ENCODE measurements around the gene ATP13A3.

The ATP13A3 gene

GRCh38 chr3:194401868-194402329 is 84.9 kb downstream of the ATP13A3 start:
- TF ChIP-seq GATA3 (IDR thresholded peaks at IDR 0.05; ENCODE audit: low read depth, low read length) (no peak), GATA2 (IDR thresholded peaks at IDR 0.05; ENCODE audit: low read depth, low read length) (no peak)

GRCh38 chr3:194401346-194401745 is 85.5 kb downstream of the ATP13A3 start:
- TF ChIP-seq GATA2 (IDR thresholded peaks at IDR 0.05; ENCODE audit: low read depth, low read length) (no peak), GATA3 (IDR thresholded peaks at IDR 0.05; ENCODE audit: low read depth, low read length) (no peak)

GRCh38 chr3:194399874-194400411 is 86.9 kb downstream of the ATP13A3 start:
- TF ChIP-seq GATA2 (IDR thresholded peaks at IDR 0.05; ENCODE audit: low read depth, low read length), result no peak
- no peak for TF ChIP-seq GATA3 (IDR thresholded peaks at IDR 0.05; ENCODE audit: low read depth, low read length)

GRCh38 chr3:194399166-194399565 is 87.6 kb downstream of the ATP13A3 start, which contains the start of gene GP5:
Gene GP5, minus strand, starts transcription at chr3:194399266. Its CDS starts 984 bp downstream, at chr3:194398282.
- TF ChIP-seq GATA3 (IDR thresholded peaks at IDR 0.05; ENCODE audit: low read depth, low read length), result no peak
- TF ChIP-seq GATA2 (IDR thresholded peaks at IDR 0.05; ENCODE audit: low read depth, low read length), result no peak

DNA sequence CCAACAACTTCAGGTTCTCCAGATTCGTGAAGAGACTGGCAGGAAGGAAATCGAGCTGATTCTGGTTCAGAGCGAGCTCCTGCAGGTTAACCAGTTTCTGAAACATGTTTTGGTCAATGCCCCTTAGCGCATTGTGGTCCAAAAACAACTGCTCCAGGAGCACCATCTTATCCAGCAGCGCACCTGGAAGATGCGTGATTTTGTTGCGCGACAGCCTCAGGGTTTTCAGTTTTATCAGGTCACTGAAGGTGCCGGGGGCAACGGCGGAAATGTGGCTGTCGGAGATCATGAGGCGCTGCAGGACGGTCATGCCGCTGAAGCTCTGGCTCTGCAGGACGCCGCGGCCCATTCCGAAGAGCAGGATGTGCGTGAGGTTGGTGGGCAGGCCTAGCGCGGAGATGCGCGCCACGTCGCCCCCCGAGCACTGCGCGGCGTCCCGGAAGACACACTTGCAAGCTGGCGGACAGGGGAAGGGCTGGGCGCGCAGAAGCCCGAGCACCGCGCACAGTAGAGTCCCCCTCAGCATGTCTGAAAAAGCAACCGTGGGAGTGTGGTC is 89.0 kb downstream of the ATP13A3 start:
- TF ChIP-seq GATA2 (IDR thresholded peaks at IDR 0.05; ENCODE audit: low read depth, low read length), result no peak
- no peak for TF ChIP-seq GATA3 (IDR thresholded peaks at IDR 0.05; ENCODE audit: low read depth, low read length)

GRCh38 chr3:194396859-194397756 is 89.7 kb downstream of the ATP13A3 start:
- TF ChIP-seq GATA3 (IDR thresholded peaks at IDR 0.05; ENCODE audit: low read depth, low read length), result no peak
- no peak for TF ChIP-seq GATA2 (IDR thresholded peaks at IDR 0.05; ENCODE audit: low read depth, low read length)

- no peak for TF ChIP-seq GATA3 (IDR thresholded peaks at IDR 0.05; ENCODE audit: low read depth, low read length)
- TF ChIP-seq GATA2 (IDR thresholded peaks at IDR 0.05; ENCODE audit: low read depth, low read length), result no peak
These were observed 90.3 kb downstream of the ATP13A3 start for GRCh38 chr3:194396539-194396858.

- TF ChIP-seq GATA3 (IDR thresholded peaks at IDR 0.05; ENCODE audit: low read depth, low read length), result no peak
- no peak for TF ChIP-seq GATA2 (IDR thresholded peaks at IDR 0.05; ENCODE audit: low read depth, low read length)
These were observed 90.8 kb downstream of the ATP13A3 start for GRCh38 chr3:194395778-194396538.

- TF ChIP-seq GATA3 (IDR thresholded peaks at IDR 0.05; ENCODE audit: low read depth, low read length), result no peak
- TF ChIP-seq GATA2 (IDR thresholded peaks at IDR 0.05; ENCODE audit: low read depth, low read length), result no peak
These were observed 91.6 kb downstream of the ATP13A3 start for GRCh38 chr3:194395212-194395611.

DNA sequence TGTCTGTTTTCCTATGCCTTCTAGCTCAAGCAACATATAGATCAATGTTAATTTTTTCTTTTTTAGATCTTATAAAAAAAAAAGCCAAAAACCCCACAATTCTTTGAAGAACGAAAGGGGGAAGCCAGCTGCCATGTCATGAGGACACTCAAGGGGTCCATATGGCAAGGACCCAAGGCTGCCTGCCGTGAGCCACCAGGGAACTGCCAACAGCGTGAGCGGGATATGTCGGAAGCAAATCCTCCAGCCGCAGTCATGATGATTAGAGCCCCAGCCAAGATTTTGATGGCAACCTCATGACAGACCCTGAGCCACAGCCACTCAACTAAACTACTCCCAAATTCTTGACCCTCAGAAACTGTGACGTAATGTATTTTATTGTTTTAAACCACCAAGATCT is 94.2 kb downstream of the ATP13A3 start:
- no peak for TF ChIP-seq GATA2 (IDR thresholded peaks at IDR 0.05; ENCODE audit: low read depth, low read length)
- no peak for TF ChIP-seq GATA3 (IDR thresholded peaks at IDR 0.05; ENCODE audit: low read depth, low read length)

- TF ChIP-seq GATA3 (IDR thresholded peaks at IDR 0.05; ENCODE audit: low read depth, low read length), result no peak
- no peak for TF ChIP-seq GATA2 (IDR thresholded peaks at IDR 0.05; ENCODE audit: low read depth, low read length)
These were observed 96.0 kb downstream of the ATP13A3 start for GRCh38 chr3:194390835-194391234.

DNA sequence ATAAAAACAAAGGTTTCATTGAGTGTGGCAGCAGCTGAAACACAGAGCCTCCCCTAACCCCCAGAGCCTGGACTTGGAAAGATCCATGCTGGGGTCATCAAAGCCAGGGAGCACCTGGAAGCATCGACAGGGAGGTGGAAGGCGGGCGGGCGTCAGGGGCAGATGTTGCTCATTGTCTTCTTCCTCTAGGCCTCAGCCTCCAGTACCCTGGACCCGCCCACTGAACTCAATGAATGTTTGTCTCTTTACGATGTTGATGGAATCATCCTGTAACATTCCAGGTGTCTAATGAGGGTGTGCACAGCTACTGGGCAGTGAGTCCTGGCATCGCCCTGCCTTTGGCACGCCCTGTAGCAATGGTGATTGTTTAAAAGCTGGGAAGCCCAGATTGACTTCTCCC is 97.5 kb downstream of the ATP13A3 start:
- no peak for TF ChIP-seq GATA2 (IDR thresholded peaks at IDR 0.05; ENCODE audit: low read depth, low read length)

DNA sequence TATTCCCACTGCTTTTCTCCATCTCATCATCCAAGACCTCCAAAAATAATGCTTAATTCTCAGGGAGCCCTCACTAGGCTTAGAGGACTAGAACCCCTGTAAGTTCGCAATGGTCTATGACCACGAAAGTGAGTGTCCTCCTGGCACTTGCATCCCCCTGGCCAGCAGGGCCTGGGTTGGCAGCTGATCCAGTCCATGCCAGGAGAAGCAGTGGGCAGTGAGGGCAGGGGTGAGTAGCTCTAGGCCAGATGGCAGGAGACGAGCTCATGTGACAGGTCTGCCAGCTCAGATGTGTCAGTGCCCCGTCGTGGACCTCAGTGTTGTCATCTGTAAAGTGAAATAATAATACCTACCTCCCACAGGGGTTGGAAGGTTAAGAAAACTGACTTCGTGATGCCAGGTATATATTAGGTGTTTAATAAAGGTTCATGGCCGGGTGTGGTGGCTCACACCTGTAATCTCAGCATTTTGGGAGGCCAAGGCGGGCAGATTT is 98.8 kb downstream of the ATP13A3 start:
- no peak for TF ChIP-seq GATA3 (IDR thresholded peaks at IDR 0.05; ENCODE audit: low read depth, low read length)
- no peak for TF ChIP-seq GATA2 (IDR thresholded peaks at IDR 0.05; ENCODE audit: low read depth, low read length)

DNA sequence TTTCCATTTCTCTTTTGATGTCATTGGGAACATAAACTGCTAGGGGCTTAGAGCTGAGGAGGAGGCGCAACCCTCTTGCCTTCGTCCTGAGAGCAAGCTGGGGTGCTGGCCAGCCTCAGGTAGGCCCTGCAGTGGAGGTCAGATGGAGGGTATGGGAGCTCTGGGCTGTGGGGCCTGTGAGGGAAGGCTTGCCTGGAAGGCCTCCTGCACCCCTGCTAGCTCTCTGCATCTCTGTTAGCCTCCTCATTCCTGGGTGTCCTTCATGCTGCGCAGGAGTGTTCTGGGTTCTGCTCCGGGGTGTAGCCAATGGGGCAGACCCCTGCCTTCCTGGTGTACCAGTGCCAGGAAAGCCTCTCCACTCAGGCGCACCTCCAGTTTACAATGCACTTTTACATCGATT is 99.5 kb downstream of the ATP13A3 start:
- TF ChIP-seq GATA2 (IDR thresholded peaks at IDR 0.05; ENCODE audit: low read depth, low read length) (no peak), GATA3 (IDR thresholded peaks at IDR 0.05; ENCODE audit: low read depth, low read length) (no peak)

All from SH-SY5Y (cell line).